Non-pigmented ciliary epithelial cell (primary cell): Measurements from ENCODE around the gene CTTNBP2.

Experiments
- DNase-seq: peaks from one replicate; pipeline ENCODE4 v3.0.0-alpha.2; 2010; ENCODE audit warnings: low read depth

The CTTNBP2 gene

DNA sequence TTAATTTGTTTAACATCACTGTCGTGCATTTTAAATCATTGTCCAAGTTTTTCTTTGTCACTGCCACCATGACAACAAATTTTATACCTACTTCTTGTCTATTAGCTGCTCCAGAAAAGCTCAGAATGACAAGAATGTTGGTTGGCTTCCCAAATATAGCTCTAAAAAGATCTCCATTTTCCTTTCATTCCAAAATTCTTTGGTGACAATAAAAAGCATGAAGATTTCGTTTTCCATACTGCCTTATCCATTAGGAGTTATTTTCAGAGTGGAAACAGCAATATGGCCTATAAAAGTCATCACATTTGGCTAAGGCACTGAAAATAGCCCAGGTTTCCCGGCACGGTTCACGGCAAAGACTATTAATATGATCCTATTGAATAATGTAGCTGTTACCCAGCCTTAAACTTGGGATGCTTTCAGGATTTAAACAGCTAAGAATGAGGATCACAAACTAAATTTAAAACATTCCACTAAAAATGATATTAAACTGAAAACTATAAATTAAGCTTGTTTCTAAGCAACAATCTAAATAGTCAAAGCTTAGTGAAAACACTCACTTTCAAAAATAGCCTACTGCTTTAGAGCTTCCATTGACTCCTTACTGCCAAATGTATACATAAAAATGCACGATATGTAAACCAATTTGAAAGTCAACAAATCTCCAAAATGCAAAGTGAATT is 2.7 kb downstream of the CTTNBP2 start:
- DNase-seq: no peak

DNA sequence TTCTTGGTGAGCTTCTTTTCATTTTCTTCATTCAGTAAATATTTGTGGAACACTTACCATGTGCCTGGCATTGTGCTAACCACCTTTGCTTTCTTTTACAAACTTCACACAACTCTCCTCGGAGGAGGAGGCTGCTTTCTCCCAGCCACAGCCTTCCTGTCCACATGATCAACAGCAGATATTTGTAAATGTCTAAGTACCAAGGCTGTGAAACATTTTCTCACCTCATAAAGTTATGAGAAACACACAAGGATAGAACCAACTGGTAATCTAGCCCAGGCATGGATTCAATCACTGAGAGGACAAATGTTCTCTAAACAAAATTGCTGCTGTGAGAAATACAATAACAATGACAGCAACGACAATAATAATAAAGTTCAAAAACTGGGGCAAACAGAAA is 3.9 kb downstream of the CTTNBP2 start:
- DNase-seq: no peak

DNA sequence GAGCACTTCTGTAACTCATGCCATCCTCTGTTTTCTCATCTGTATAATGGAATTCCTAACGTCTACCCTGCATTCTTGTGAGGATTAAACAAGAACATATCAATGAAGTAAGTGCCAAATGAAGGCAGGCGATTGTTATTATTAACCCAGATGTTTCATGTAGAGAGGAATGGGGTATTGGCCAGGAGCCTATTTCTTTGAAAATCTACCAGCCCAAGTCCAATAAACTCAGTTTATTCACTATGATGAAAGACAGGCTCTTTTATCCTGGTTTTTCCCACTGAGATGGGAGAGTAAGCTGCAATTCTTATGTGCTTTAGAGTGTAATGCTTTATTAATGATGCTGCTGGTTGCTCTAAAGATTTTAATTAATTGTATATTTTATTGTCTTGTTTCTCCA is 9.6 kb downstream of the CTTNBP2 start:
- no peak for DNase-seq

DNA sequence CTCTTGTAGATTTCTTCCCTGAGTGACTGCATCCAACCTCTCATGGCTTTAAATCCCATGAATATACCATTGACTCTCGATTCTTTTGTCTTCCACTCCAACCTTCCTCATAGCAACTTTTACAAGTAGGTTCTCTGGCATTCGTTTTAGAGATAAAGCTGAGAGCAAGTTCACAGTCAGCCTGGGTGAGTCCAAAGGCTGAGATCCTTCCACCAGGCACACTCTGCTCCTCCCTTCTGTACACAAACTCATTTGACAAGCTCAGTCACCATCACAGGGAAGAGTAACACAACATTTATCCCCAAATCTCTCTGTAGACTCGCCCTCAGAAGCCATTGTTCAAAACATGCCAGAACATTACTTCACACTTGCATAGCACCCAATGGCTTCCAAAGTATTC is 10.9 kb downstream of the CTTNBP2 start:
- DNase-seq: no peak

DNA sequence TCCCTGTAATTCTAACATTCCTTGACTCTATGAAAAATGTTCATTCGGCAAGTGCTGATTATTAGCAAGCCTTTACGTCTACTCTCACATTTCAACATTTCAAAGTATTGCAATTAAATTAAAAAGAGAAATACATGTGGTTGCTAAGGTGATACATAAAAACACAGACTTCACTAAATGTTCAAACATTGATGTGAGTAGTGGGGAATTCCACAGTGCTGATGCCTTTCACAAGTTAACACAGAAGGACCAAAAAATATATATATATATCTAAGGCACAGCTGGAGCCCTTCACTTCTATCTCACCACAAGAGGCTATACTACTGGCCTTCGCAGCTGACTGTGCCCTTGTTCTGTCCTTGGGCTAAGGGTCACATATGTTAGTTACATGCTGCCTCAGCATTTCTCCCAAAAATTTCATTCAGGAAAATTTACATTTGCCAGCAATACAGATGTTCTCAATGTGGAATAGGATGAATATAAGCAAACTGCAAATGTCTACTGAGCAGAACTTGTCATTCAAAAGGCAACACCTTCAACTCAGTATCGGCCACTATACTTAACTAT is 13.9 kb downstream of the CTTNBP2 start:
- no peak for DNase-seq

DNA sequence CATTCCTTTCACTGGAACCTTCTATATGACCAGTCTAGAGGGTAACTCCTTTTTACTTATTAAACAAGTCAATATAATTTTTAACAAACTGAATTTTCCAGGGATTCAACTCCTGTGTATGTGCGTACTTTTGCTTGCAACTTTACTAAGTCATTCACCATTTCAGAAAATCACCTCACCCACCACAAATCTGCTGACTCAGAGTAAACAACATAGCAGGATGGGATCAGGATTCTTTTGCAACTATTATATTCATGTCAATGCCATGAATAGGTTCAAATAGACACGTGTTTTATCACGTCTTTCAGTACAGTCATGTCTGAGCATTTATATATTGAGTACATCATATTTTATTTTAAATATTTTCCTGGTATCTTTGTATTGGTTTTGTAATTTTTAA is 14.5 kb downstream of the CTTNBP2 start:
- no peak for DNase-seq

DNA sequence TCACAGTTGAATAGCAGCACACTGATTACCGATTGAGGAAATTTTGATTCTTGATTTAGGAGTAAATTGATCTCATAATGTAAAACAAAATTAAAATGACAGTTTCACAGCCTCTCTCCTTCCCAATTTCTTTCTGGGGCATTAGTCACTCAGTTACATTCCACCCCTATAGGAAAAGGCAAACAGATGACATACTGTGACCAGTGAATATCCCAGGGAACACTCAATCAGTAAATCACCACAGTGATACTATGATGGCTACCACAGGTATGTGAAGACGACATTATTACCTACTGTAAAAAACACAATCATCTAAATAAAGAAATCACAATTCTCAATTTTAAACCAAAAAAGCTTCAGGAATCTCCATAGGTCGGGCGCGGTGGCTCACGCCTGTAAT is 15.5 kb downstream of the CTTNBP2 start:
- DNase-seq: no peak

DNA sequence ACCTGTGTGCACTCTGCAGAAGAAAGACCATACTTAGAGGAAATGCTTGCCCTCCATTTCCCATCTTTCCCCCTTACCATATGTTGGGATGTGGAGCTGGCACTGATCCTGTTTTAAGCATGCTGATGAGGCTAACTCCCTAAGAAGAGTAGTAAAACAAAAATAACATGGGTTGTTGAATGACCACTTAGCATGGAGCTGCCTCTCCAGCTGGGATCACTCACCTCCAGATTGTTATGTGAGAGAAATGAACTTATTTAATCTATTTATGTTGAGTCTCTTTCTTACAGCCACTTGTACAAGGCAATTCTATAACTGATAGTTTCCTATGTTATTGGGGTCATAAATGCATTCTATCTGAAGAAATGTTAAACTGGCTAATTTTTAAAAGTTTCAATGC is 17.0 kb downstream of the CTTNBP2 start:
- no peak for DNase-seq

DNA sequence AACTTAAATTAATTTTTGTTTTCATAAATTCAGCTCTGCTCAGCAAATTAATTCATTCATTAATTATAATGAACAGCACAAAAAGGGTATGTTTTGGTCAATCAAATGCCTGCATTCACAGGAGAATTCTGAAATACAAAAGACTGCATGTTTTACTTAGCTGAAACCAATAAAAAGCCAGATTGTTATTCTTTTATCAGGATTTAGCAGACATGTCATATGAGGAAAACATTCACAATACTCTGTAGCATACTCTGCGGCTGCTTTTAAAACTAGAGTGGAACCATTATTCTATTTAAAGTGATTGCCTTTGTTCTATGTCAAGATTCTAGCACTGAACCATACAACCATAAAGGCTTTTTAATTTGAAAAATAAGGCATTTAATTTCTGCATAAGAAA is 19.1 kb downstream of the CTTNBP2 start:
- DNase-seq: no peak

DNA sequence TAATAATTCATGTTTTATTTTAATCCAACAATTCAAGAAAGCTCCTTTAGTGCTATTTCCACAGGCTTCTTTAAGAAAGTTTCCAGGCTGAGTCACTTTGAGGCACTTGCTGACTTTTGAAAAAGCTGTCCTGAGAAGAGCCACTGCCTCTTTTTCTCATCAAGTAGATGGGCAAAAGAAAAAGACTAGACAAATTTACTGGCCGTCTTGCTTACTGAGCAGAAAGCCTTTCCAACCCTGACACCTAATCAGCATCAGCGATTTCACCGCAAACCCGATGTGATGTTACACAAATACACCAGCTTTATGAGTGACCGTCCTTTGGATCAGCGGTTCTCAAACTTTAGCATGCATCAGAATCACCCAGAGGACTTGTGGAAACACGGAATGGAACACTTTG is 24.3 kb downstream of the CTTNBP2 start:
- DNase-seq: no peak

DNA sequence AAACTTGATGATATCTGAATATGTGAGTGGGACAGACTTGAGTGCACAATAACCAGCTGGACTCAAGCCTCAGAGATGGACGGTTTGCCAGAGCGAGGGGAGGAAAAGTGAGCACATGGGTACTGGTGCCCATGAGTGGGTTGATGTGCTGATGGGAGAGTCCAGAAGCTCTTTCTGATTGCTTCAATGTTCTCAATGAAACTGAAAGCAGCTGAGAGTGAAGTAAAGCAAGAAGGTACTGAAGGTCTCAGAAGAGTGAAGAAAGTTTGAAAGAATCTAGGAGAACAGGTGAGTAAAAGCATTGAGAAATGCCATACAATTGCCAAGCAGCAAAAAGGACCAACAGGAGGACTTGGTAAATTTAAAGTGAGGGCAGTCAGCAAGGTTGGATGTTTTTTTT is 28.6 kb downstream of the CTTNBP2 start:
- DNase-seq: no peak

DNA sequence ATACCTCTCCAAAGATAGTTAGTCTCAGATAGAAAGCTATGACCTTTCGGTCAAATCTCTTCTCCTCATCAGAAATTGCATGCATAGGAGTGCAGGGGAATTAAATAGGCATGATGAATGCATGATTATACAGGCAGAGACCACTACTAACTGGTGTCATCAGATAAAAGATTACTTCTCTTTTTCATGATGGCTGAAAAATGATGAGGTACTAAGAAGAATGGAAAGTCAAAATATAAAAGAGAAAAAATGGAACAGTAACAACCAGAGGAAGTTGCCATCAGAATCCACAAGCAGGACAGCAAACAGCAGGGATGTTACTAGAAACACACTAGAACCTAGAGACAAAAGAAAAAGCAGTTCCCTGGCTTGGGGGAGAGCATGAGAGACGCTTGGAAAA is 31.6 kb downstream of the CTTNBP2 start:
- no peak for DNase-seq

DNA sequence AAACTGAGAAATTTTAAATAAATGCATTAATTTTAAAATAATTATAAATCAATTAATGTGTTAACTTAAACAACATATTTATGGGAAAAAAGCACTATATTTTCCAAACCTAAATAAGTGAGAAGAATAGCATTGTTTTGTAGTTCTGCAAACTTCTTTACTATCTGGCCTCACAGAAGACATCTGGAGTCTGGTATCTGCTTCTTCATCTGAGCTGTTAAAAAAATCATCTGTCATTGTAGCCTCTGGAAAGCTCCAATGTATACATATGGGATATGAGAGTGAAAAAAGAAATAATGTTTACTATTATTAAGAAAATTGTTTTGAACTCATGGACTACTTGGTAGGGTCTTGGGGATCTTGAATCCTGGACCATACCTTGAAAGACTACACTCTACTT is 32.2 kb downstream of the CTTNBP2 start:
- DNase-seq: no peak

DNA sequence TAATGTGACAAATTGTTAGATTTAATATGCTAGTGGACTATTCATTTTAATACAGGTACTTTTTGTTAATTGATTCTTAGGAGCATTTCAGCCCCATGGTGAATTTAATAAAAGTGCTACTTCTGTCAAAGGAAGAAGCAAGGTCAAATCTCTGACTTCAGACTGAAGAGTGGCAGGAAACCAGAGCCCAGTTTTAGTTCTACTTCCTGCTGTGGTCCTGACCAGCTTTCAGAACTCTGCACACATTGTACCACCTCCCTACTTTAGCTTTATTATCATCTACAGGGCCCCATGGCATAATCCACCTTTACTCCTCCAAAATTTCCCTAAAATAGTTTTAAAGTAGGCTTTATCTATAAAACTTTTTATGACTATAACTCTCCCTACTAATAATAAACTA is 33.7 kb downstream of the CTTNBP2 start:
- DNase-seq: no peak

DNA sequence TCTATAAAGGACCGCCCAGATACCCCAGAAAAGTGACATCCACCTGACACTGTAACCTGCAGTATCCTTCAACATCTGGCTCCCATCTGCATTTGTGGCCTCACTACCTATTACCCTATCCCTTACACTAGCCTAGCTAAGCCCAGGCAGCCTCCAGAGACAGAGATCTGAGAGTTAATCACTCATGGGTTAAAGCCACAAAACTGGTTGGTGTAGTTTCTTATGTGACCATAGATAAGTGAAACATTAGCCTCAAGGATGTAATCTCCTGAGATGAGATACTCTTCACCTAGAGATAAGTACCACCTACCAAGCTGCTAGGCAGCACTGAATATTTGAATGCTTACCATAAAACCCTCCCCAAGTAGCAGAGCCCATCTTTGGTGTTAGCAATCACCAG is 35.4 kb downstream of the CTTNBP2 start:
- DNase-seq: no peak

DNA sequence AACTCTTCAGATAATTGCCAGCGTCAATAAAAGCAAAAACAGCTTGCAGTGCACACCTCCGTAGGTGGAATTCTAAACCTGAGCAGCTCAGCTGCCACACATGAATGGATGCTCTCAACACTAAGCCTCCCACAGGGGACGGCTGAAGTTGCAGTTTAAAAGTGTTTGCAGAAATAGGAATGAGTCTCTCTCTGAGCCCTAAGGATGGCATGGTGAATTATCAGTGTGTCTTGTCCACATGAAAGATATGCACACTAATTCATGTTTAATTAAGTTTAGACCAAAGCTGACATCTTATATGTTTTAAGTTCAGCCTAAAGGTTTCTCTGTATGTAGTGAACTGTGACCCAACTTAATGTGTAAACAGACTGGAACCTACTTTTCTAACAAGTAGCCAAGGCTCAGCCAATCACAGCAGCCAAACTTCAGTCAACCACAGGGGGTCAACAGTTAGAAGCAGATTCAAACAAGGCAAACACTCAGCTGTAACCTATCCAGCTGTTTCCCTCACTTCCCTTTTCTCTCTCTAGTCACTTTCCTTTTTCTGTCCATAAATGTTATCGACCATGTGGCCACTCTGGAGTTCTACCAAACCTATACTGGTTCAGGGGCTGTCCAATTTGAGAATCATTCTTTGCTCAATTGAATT is 38.1 kb downstream of the CTTNBP2 start:
- DNase-seq: no peak

DNA sequence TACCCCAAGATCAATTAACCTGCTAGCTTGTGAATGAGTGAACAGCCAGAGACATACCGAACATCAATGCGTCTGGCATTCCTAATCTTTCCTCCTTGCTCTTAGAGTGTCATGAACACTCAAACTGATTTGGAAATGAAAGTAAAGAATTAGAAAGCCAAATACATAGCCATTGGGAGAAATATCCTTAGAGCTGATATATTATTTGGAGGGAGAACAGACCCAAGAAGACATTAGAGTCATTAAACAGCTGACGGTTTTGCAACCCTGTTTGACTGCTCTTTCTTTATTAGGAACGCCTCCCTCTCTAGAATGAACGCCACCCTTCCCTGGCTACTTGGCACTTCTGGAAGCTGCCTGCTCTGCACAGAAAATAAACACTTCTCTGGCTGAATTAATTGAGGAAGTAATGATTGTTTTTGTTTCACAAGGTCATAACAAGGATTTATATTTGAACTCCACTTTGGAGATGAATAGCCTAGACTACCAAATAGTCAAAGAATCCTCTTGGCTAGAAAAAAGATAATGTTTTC is 42.8 kb downstream of the CTTNBP2 start:
- no peak for DNase-seq

DNA sequence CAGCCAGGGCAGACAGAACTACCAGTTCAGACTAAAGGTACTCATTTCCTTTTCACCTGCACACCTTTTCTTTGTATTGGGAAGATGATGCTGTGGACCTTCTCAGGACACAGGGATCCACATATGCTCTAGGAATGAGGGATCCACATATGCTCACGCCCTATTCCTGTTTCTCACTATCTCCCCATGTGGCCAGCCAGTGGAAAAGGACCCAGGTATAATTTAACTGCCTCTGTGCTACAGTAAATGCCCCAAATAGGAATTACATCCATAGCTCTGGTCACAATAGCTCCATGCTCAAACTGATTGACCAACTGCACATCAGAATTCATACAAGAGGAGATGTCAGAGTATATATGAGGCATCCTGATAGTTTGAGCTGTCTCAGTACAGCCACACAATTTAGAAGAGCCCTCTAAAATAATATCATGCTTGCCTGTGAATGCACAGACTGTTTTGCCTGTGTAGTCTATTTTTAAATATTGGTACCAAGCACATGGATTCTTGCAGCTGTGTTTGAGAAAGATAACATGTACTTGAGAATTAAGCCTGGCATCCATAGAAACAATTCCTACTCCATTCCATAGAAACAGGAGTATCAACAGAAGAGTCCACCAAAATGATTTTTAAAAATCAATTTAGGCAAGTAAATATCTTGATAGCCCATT is 43.7 kb downstream of the CTTNBP2 start:
- DNase-seq: no peak

DNA sequence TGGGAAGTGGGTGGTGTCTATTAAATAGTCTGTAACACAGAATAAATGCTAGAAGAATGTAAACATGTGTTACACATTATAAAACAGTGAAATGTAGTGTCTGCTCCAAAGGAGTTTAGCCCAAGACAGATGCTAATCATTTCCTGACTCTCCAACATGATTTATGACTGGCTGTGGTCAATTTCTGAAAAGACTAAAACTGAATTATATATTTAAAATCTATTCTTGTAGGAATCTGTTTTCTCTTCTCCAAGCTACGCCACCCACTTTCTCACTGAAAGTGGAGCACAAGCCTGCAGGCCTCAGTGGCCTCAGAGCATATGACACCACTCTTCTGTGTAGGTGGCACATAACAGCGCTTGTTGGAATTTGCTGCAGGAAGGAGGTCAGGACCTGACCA is 44.4 kb downstream of the CTTNBP2 start:
- DNase-seq: no peak

DNA sequence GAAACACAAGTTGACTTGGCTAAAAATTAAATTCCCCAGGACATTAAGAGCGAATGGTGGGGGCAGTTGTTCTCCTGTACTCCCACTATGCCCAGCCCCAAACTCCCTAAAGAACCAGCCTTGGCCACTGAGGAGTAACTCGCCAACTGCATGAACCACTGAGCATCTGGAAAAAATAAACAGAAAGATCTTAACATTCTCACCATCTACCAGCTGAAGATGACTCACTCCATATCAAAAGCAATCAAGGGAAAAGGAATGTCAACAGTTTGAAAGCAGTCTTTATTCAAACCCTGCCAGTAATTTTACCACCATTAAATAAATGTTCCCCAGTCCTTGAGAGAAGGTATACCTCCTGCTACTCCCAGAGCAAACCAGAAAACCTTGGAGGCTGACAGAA is 45.4 kb downstream of the CTTNBP2 start:
- DNase-seq: peak; percentile 64

DNA sequence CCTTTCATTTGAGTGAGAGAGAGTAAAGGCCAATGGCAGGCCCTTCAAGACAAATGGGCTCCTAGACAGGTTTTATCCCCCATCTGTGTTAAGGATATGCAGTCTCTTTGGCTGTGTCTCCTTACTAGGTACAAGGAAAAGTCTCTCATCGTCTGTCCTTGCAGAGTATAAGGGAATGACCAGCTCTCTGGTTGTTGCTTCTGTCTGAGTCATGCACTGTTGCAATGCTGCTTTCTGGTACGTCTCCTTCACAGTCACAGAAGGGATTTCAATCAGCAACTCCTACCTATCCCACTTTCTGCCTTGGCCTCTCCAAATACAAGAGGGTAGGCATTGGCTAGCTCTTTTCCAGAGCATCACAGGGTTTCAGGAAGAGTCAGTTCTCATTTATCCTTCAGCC is 48.1 kb downstream of the CTTNBP2 start:
- DNase-seq: peak; percentile 63

DNA sequence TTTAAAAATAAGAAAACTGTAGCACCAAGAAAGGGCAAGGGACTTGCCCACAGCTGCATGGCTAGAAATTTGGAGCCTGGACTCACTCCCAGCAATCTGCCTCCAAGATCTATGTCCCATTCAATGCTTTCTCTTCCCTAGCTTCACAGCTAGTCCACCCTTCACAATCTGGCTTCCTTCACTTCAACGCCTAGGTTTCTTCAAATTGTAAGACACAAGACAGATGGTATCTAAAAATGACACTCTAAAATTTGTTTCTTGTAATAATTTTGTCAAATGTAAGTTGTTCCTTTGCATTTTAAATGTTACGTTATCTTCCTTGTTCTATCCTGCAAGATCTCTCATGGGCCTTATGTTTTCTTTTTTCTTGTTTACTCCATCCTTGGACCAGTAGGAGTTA is 48.6 kb downstream of the CTTNBP2 start:
- no peak for DNase-seq

DNA sequence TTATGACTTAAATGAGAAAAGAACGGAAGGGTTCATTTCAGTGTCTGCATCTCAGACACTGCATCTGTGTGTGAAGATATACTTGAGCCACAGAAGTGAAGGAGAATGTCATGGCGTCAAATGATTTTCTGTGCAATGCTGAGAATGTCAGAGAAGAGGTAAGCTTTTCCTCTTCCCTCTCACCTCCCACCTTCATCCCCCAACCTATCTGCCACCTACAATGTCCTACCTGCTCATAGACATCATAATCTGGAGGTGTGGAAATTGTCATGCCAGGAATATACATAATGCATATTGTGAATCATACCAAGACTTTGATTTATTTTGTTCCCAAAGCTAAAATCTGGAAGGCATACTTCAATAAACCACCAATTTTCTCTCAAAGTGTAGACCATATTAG is 53.7 kb downstream of the CTTNBP2 start:
- DNase-seq: no peak
